ENCODE data around the gene SLC22A17. TPM values are rescaled to one million over a fixed set of nuclear protein-coding genes. Genes with fewer than 3 reads are reported as not detected.

The SLC22A17 gene
- total RNA-seq, 1 experiment from 2014 or later: 6.1 TPM

GRCh38 chr14:23307687-23308644 lies 44.7 kb downstream of the SLC22A17 start:
- Histone ChIP-seq H3K9me3 (no peaks in the 10 kb centered on the region), H3K36me3 (peaks cover 14% of the 10 kb centered on the region), H3K27me3 (no peaks in the 10 kb centered on the region), H3K4me3 (peak overlapping the region; percentile 92)
- peak; percentile 9 for DNase-seq

GRCh38 chr14:23307146-23307530 lies 45.5 kb downstream of the SLC22A17 start:
- peaks cover 14% of the 10 kb centered on the region for H3K36me3 ChIP-seq
- no peaks in the 10 kb centered on the region for H3K27me3 ChIP-seq
- H3K9me3 ChIP-seq: no peaks in the 10 kb centered on the region
- peak overlapping the region; percentile 92 for H3K4me3 ChIP-seq
- no peak for DNase-seq

GRCh38 chr14:23306412-23307145 lies 46.1 kb downstream of the SLC22A17 start, which contains the start of gene BCL2L2:
Gene BCL2L2 (plus strand): TSS chr14:23306833. CDS start chr14:23307768, 935 bp downstream.
- peaks cover 14% of the 10 kb centered on the region for H3K36me3 ChIP-seq
- no peaks in the 10 kb centered on the region for H3K9me3 ChIP-seq
- peak; percentile 91 for DNase-seq
- H3K4me3 ChIP-seq: peak within 1 kb of the TSS; percentile 92
- no peaks in the 10 kb centered on the region for H3K27me3 ChIP-seq

- peaks cover 4% of the 10 kb centered on the region; the same call in 1 of the 2 replicates for H3K36me3 ChIP-seq
- no peaks in the 10 kb centered on the region for H3K27me3 ChIP-seq
- DNase-seq: peak; percentile 63
- H3K4me3 ChIP-seq: peak within 1 kb of the TSS; percentile 66
- no peaks in the 10 kb centered on the region for H3K9me3 ChIP-seq
Observed at GRCh38 chr14:23302290-23303225, 50.1 kb downstream of the SLC22A17 start, which contains the start of gene PPP1R3E. Gene PPP1R3E (minus strand): TSS chr14:23302859. CDS start chr14:23302576, 283 bp downstream.

- DNase-seq: no peak
- H3K9me3 ChIP-seq: no peaks in the 10 kb centered on the region
Observed at GRCh38 chr14:23301969-23302289, 50.8 kb downstream of the SLC22A17 start.

GRCh38 chr14:23301288-23301968 lies 51.3 kb downstream of the SLC22A17 start:
- Histone ChIP-seq H3K27me3 (no peaks in the 10 kb centered on the region), H3K36me3 (no peaks in the 10 kb centered on the region; the same call in 1 of the 2 replicates), H3K4me3 (peak overlapping the region; percentile 78), H3K9me3 (no peaks in the 10 kb centered on the region)
- DNase-seq: peak; percentile 95

More at GRCh38 chr14:23301969-23302289, 50.8 kb downstream of the SLC22A17 start:
- peaks cover 1% of the 10 kb centered on the region; the same call in 1 of the 2 replicates for H3K36me3 ChIP-seq
- H3K4me3 ChIP-seq: peak overlapping the region; percentile 66
- H3K27me3 ChIP-seq: no peaks in the 10 kb centered on the region

GRCh38 chr14:23300687-23301223 lies 51.9 kb downstream of the SLC22A17 start:
- peak overlapping the region; percentile 78 for H3K4me3 ChIP-seq
- no peaks in the 10 kb centered on the region for H3K27me3 ChIP-seq
- no peaks in the 10 kb centered on the region for H3K9me3 ChIP-seq
- DNase-seq: no peak
- no peaks in the 10 kb centered on the region; the same call in 1 of the 2 replicates for H3K36me3 ChIP-seq

GRCh38 chr14:23299986-23300686 lies 52.6 kb downstream of the SLC22A17 start:
- DNase-seq: no peak
- no peaks in the 10 kb centered on the region for H3K9me3 ChIP-seq
- peak overlapping the region; percentile 78 for H3K4me3 ChIP-seq
- H3K36me3 ChIP-seq: no peaks in the 10 kb centered on the region; the same call in 1 of the 2 replicates
- no peaks in the 10 kb centered on the region for H3K27me3 ChIP-seq

- Histone ChIP-seq H3K27me3 (no peaks in the 10 kb centered on the region), H3K4me3 (no peak overlapping the region), H3K36me3 (no peaks in the 10 kb centered on the region; the same call in 1 of the 2 replicates), H3K9me3 (no peaks in the 10 kb centered on the region)
- DNase-seq: no peak
Observed at GRCh38 chr14:23299211-23299957, 53.3 kb downstream of the SLC22A17 start.

GRCh38 chr14:23297611-23298277 lies 54.9 kb downstream of the SLC22A17 start:
- H3K4me3 ChIP-seq: no peak overlapping the region
- H3K9me3 ChIP-seq: no peaks in the 10 kb centered on the region
- H3K27me3 ChIP-seq: no peaks in the 10 kb centered on the region
- no peak for DNase-seq
- no peaks in the 10 kb centered on the region; the same call in 1 of the 2 replicates for H3K36me3 ChIP-seq

GRCh38 chr14:23297096-23297495 lies 55.6 kb downstream of the SLC22A17 start:
- Histone ChIP-seq H3K4me3 (no peak overlapping the region), H3K36me3 (no peaks in the 10 kb centered on the region; the same call in 1 of the 2 replicates), H3K9me3 (no peaks in the 10 kb centered on the region), H3K27me3 (no peaks in the 10 kb centered on the region)
- no peak for DNase-seq

All from MG63 (cell line).